Body of pancreas (tissue), 4 donors: Measurements from ENCODE around the gene GCDH. TPM values are rescaled to one million over a fixed set of nuclear protein-coding genes. Genes with fewer than 3 reads are reported as not detected.
A peak's percentile ranks its signal among the peaks of the same experiment; 100 is the strongest.

Experiments used
- ATAC-seq: fragments of 150-250 bp; one replicate; pipeline ENCODE4 v1.9.1; 2016
- DNase-seq, 4 donors: peaks; one replicate each; pipeline ENCODE4 v3.0.0-alpha.2; 2019
- H3K27ac ChIP-seq, 4 donors: fragments of 200-600 bp; sonication (generic); 1 replicate in 3 of 4; 2 replicates in 1 of 4; pipeline versions ENCODE4 v1.5.1 to v1.6.1; 2016 to 2019; ENCODE audit warnings: mild to moderate bottlenecking in 1 of 4, mixed read lengths in 1 of 4, moderate library complexity in 1 of 4
- H3K27me3 ChIP-seq, 2 donors: fragments of 200-600 bp; sonication (generic); one replicate each; pipeline ENCODE4 v1.6.0; 2016; ENCODE audit warnings: mild to moderate bottlenecking in 1 of 2
- H3K36me3 ChIP-seq, 2 donors: fragments of 200-600 bp; sonication (generic); replicated peaks in 1 of 2; 2 replicates each; pipeline ENCODE4 v1.5.1; 2016; ENCODE audit warnings: low read depth in 2 of 2; ENCODE audit not compliant: insufficient read depth in 1 of 2
- H3K4me1 ChIP-seq: fragments of 200-600 bp; sonication (generic); one replicate; pipeline ENCODE4 v1.6.0; 2016
- H3K4me3 ChIP-seq, 2 donors: fragments of 200-600 bp; sonication (generic); 1 replicate in 1 of 2; 2 replicates in 1 of 2; pipeline ENCODE4 v1.5.1; 2016 to 2019
- H3K9me3 ChIP-seq, 3 donors: fragments of 200-600 bp; sonication (generic); 1 replicate in 2 of 3; 2 replicates in 1 of 3; pipeline ENCODE4 v1.5.1; 2016
- POLR2A ChIP-seq, 3 donors: fragments of 450-650 bp; IDR thresholded peaks; one replicate each; pipeline ENCODE4 v1.6.1; 2016; ENCODE audit warnings: antibody characterized with exemption in 3 of 3, mild to moderate bottlenecking in 2 of 3
- whole genome bisulfite sequencing, 2 donors: methylation state at CpG; one replicate each; pipeline ENCODE4 v1.1.5; 2017; 5-methylcytosine and 5-hydroxymethylcytosine counted together
- intact Hi-C: fragments of 100-400 bp; cut with DNase I; formaldehyde crosslinking; loops from one replicate; pipeline ENCODE4 v1.15.1; 2023
- total RNA-seq, 2 donors: library from RNA; depleted of rRNA; stranded (reverse); fragments of >200 nt; gene quantifications; one replicate each; pipeline ENCODE4 v1.1.0, GENCODE V29; 2016
- TF ChIP-seq, protein P1 (sequence below), 7 experiments: fragments of 450-650 bp in 4 of 7; fragments of 200-600 bp in 3 of 7; sonication (generic) in 3 of 7; IDR thresholded peaks; one replicate each; pipeline ENCODE4 v1.5.1; 2016 to 2019; ENCODE audit warnings: antibody characterized with exemption in 7 of 7

GCDH gene
- total RNA-seq, 2 donors from 2014 or later: 17.4 to 57.7 TPM

- H3K4me3 ChIP-seq: no peak overlapping the region
- H3K4me1 ChIP-seq: no peaks in the 10 kb centered on the region
- no peak for TF ChIP-seq POLR2A (IDR thresholded peaks at IDR 0.05)
- TF ChIP-seq, protein P1, sequence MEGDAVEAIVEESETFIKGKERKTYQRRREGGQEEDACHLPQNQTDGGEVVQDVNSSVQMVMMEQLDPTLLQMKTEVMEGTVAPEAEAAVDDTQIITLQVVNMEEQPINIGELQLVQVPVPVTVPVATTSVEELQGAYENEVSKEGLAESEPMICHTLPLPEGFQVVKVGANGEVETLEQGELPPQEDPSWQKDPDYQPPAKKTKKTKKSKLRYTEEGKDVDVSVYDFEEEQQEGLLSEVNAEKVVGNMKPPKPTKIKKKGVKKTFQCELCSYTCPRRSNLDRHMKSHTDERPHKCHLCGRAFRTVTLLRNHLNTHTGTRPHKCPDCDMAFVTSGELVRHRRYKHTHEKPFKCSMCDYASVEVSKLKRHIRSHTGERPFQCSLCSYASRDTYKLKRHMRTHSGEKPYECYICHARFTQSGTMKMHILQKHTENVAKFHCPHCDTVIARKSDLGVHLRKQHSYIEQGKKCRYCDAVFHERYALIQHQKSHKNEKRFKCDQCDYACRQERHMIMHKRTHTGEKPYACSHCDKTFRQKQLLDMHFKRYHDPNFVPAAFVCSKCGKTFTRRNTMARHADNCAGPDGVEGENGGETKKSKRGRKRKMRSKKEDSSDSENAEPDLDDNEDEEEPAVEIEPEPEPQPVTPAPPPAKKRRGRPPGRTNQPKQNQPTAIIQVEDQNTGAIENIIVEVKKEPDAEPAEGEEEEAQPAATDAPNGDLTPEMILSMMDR (IDR thresholded peaks at IDR 0.05): no peak
- H3K36me3 ChIP-seq: peaks cover 18 to 32% of the 10 kb centered on the region in 2 donors
- H3K27me3 ChIP-seq: no peaks in the 10 kb centered on the region
- intact Hi-C loops: no loop called here
- DNase-seq (no peak), ATAC-seq (no peak)
- H3K27ac ChIP-seq: no peak overlapping the region
- 94 to 98% methylated on average over 7 to 29 of the region's 29 CpGs for WGBS, 2 donors
- H3K9me3 ChIP-seq: no peaks in the 10 kb centered on the region
Observed at GRCh38 chr19:12924621-12925310, 33.8 kb downstream of the GCDH start.

- no peak for DNase-seq
- ATAC-seq: no peak
- Histone ChIP-seq H3K27ac (no peak overlapping the region), H3K9me3 (no peaks in the 10 kb centered on the region), H3K4me1 (peaks cover 21% of the 10 kb centered on the region), H3K4me3 (no peak overlapping the region), H3K27me3 (no peaks in the 10 kb centered on the region), H3K36me3 (peaks cover 11 to 12% of the 10 kb centered on the region in 2 donors)
- intact Hi-C loops: no loop called here
- TF ChIP-seq POLR2A (IDR thresholded peaks at IDR 0.05): no peak
- TF ChIP-seq, protein P1 (IDR thresholded peaks at IDR 0.05): no peak
- 91 to 94% methylated on average over 5 to 16 of the region's 19 CpGs for WGBS, 2 donors
Observed at GRCh38 chr19:12930002-12930645, 39.2 kb downstream of the GCDH start.

DNA sequence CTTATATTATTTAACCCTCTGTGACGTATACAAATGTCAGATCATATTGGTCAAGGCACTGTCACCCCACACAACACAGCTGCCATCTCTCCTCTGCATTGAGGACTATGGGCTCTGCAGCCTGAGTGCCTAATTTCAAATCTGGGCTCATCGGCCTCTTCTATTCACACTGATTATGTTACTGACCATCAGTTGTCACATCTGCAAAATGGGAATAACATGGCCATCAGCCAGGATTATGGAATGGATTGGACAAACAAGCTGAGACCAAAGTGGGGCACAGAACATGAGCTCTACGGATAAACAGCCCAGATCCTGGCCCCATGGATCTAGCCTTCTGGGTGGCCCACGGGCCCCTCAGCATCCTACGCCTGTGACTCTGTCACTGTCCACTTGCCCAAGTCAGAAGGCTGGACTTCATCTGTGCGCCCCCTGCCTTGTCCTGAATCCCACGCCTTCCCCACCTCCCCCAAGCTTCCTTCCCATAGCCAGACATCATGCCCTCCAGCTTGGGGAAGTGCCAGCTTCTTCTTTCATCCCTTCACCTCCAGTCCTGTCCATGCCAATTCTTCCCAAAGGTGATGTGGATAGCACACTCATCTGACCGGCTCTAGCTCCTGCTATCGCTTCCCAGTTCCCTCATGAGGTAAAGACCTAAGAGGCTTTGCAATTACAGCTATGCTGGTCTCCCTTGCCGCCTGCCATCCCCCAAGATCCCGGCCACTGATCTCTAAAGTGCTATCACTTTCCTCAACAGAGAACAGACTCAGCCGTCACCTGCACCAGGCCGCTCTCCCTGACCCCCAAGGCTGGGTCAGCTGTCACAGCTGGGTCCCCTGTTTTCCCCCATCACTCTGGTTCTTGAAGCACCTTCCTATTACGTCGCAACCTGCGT lies 41.7 kb downstream of the GCDH start:
- intact Hi-C loops: no loop called here
- TF ChIP-seq POLR2A (IDR thresholded peaks at IDR 0.05): no peak
- TF ChIP-seq, protein P1 (IDR thresholded peaks at IDR 0.05): no peak
- H3K4me3 ChIP-seq: peak overlapping the region; percentile 77 to 97
- peaks cover 27% of the 10 kb centered on the region for H3K4me1 ChIP-seq
- peak overlapping the region; percentile 62 to 84 (median 74) for H3K27ac ChIP-seq
- DNase-seq: no peak
- H3K27me3 ChIP-seq: no peaks in the 10 kb centered on the region
- H3K36me3 ChIP-seq: peaks cover 0 to 5% of the 10 kb centered on the region in 2 donors
- 19 to 22% methylated on average over 16 of the region's 16 CpGs for WGBS, 2 donors
- no peak for ATAC-seq
- H3K9me3 ChIP-seq: no peaks in the 10 kb centered on the region

- peak; percentile 56 to 81 (median 76) for TF ChIP-seq POLR2A (IDR thresholded peaks at IDR 0.05)
- TF ChIP-seq, protein P1 (IDR thresholded peaks at IDR 0.05): no peak
- intact Hi-C loops: no loop called here
- 0% methylated on average over 10 to 51 of the region's 51 CpGs for WGBS, 2 donors
- Histone ChIP-seq H3K9me3 (no peaks in the 10 kb centered on the region), H3K4me1 (peaks cover 30% of the 10 kb centered on the region), H3K27ac (peak within 1 kb of the TSS; percentile 62 to 84 (median 74)), H3K4me3 (peak within 1 kb of the TSS; percentile 77 to 97), H3K36me3 (peaks cover 0 to 1% of the 10 kb centered on the region in 2 donors), H3K27me3 (no peaks in the 10 kb centered on the region)
- peak; percentile 93 to 95 (median 94) for DNase-seq
- peak; percentile 78 for ATAC-seq
Observed at GRCh38 chr19:12933287-12934072, 42.5 kb downstream of the GCDH start, which contains the start of gene FARSA. FARSA (minus strand) TSS chr19:12933711; CDS start chr19:12933696, 15 bp downstream.
